Fibroblast of the aortic adventitia (primary cell): ENCODE results near the gene ITM2B. TPM values are rescaled to one million over a fixed set of nuclear protein-coding genes. Genes with fewer than 3 reads are reported as not detected.

Experiments
- DNase-seq: peaks from one replicate; pipeline ENCODE4 v3.0.0-alpha.2; 2010; ENCODE audit warnings: low read depth
- H3K4me3 ChIP-seq: 2 replicates; pipeline ENCODE4 v1.5.1; 2011; ENCODE audit warnings: low read depth, mild to moderate bottlenecking, control low read depth, low read length, moderate library complexity
- total RNA-seq: library from RNA; depleted of rRNA; stranded (reverse); fragments of >200 nt; gene quantifications from 2 replicates; pipeline ENCODE4 v1.2.3, GENCODE V29; 2012; ENCODE audit warnings: low replicate concordance
- TF ChIP-seq, protein P1 (sequence below): IDR thresholded peaks from 2 replicates; pipeline ENCODE4 v1.5.1; 2011; ENCODE audit warnings: mild to moderate bottlenecking, low read length, control low read depth, inconsistent platforms; ENCODE audit not compliant: insufficient read depth

Gene ITM2B
- total RNA-seq, 1 donor: 414 TPM

DNA sequence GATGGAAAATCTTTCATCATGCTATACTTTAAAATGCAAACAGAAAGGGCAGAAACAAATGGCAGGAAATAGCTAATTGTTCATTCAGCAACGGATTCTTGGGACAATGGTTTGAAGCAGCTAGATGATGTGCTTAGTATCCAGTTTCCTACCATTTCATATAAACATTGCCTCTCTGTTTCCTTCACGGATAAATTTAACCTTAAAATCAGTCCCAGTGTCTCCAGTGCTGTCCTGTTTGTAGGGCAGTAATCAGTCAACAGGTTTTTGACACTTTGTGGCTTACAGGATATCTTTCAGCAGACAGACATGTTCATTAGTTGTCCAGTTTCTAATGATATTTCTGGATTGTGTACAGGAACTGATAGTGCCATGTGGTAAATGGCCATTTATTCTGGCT is 45.8 kb downstream of the ITM2B start:
- H3K4me3 ChIP-seq: no peak overlapping the region
- TF ChIP-seq, protein P1, sequence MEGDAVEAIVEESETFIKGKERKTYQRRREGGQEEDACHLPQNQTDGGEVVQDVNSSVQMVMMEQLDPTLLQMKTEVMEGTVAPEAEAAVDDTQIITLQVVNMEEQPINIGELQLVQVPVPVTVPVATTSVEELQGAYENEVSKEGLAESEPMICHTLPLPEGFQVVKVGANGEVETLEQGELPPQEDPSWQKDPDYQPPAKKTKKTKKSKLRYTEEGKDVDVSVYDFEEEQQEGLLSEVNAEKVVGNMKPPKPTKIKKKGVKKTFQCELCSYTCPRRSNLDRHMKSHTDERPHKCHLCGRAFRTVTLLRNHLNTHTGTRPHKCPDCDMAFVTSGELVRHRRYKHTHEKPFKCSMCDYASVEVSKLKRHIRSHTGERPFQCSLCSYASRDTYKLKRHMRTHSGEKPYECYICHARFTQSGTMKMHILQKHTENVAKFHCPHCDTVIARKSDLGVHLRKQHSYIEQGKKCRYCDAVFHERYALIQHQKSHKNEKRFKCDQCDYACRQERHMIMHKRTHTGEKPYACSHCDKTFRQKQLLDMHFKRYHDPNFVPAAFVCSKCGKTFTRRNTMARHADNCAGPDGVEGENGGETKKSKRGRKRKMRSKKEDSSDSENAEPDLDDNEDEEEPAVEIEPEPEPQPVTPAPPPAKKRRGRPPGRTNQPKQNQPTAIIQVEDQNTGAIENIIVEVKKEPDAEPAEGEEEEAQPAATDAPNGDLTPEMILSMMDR: no peak
- DNase-seq: no peak

DNA sequence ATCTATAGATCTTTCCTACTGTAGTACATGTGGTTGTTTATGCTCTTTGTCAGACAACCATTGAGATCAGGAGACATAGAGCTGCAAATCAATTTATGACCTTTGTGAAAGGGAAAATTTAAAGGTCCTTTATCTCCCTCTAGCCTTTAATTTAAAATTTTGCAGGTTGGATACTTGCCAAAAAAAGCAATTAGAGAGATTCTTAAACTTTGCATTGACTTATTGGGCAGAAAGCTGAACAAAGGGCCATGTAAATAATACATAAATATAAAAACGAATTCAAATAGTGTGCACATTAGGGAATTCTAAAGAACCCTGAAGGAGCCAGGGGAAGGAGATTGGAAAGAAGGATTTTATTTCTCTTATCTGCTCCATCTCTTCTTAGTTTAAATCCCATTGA is 48.5 kb downstream of the ITM2B start:
- DNase-seq: no peak
- no peak overlapping the region for H3K4me3 ChIP-seq
- TF ChIP-seq, protein P1: no peak

DNA sequence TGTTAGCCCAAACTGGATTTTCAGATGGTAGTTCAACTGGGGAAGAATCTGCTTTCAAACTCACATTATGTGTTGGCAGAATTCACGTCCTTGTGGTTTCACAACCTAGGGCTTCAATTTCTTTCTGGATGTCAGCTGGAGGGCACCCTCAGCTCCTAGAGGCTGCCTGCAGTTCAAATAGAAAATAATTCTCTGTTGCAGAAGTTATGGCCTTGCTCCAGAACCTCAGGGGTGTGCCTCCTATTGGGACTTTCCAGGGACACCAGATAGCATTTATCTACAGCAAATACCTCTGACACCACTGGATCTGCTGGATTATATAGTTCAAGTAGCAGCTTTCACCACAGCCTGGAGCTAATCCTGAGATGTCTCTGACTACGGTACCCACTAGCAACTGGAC is 58.7 kb downstream of the ITM2B start:
- H3K4me3 ChIP-seq: no peak overlapping the region
- peak; percentile 24 for DNase-seq
- TF ChIP-seq, protein P1: no peak

DNA sequence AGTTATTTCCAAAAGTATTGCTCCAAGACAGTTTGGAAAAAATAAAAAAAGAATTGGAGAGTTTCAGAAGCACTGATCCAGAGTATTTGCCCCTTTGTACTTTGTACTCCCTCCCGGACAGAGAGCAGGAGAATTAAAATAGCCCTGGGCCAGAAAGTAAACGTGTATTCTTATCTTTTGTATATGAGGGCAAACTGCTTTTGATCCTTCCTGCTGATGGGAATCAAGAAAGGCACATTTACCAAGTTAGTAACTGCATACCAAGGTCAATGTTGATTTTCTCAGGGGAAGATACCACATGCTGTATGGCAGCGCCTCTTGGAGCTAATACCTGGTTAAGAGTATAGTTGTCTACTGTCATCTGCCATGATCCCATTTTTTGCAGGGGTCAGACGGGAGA is 59.6 kb downstream of the ITM2B start:
- TF ChIP-seq, protein P1: no peak
- no peak for DNase-seq
- no peak overlapping the region for H3K4me3 ChIP-seq

DNA sequence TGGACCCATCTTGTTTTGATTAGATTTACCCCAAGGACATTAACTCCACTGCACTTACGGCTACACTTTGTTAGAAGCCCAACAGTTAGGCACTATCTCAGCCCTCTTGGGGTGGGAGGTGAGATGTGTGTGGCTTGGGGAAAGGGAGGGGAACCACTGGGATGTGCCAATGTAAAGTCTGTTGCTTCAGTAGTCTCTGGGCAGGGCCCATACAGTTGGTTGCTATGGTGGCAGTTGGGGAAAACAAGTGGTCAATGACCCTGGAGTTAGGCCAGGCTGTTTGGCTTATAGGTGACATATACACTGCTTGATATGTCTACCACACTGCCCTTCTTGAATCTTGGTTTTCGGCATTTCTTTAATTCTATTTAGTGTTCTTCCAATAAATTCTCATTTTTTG is 61.6 kb downstream of the ITM2B start:
- no peak for DNase-seq
- no peak overlapping the region for H3K4me3 ChIP-seq
- TF ChIP-seq, protein P1: no peak

DNA sequence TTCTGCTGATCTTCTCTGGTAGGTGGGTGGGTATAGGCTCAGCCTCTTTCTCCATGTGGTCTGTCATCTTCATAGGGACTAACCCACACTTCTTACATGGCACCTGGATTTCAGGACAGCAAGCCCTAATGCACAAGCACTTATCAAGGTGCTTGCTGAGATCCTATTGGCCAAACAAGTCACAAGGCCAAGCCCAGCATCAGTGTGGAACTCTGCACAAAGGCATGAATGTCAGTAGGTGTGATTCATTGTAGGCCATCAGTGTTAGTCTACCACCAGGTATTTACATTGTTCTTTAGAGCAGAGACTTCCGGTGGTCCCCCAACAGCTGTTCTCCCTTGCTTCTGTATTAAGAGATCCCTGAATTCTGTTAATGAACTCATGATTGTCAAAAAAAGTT is 62.3 kb downstream of the ITM2B start:
- no peak for DNase-seq
- TF ChIP-seq, protein P1: no peak
- no peak overlapping the region for H3K4me3 ChIP-seq

DNA sequence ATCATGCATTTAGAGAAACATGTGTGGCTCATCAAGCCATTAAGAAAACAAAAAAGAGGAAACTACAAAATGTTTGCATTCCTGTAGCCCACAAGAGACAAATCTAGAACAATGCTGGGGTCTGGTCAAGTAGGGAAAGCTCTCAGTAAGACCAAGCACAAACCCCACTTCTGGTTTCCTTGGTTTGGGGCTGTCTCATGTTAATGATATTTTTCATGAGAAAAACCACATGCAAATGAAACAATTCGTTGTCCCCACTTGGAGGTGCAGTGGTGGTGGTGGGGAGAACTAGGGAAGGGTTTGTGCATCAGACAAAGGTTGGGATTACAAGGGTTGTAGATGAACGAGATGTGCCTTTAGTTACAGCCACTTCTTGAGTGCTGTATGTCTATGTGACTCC is 63.5 kb downstream of the ITM2B start:
- TF ChIP-seq, protein P1: no peak
- H3K4me3 ChIP-seq: no peak overlapping the region
- no peak for DNase-seq
